Osteoblast (primary cell): ENCODE measurements around the gene ASTN2. TPM values are rescaled to one million over a fixed set of nuclear protein-coding genes. Genes with fewer than 3 reads are reported as not detected.
A peak's percentile ranks its signal among the peaks of the same experiment; 100 is the strongest.

ENCODE experiments used
- DNase-seq: peaks from one replicate; pipeline ENCODE4 v3.0.0; 2011; ENCODE audit warnings: low spot score, mixed read lengths; ENCODE audit not compliant: insufficient read length; ENCODE audit errors: missing footprints
- H2AFZ ChIP-seq: 2 replicates; pipeline ENCODE4 v1.6.0; 2011; ENCODE audit warnings: mild to moderate bottlenecking, low read length
- H3K27ac ChIP-seq: 2 replicates; pipeline ENCODE4 v1.5.1; 2011; ENCODE audit warnings: mild to moderate bottlenecking, low read depth, low read length, moderate library complexity
- H3K27me3 ChIP-seq: 2 replicates; pipeline ENCODE4 v1.6.0; 2012; ENCODE audit warnings: mild to moderate bottlenecking, control low read depth, inconsistent platforms, low read length, moderate library complexity; ENCODE audit not compliant: insufficient read depth
- H3K36me3 ChIP-seq: 2 replicates; pipeline ENCODE4 v1.5.1; 2011; ENCODE audit warnings: mild to moderate bottlenecking, low read length, control low read depth, moderate library complexity; ENCODE audit not compliant: insufficient read depth
- H3K4me1 ChIP-seq: 2 replicates; pipeline ENCODE4 v1.5.1; 2011; ENCODE audit warnings: mild to moderate bottlenecking, low read length, control low read depth, moderate library complexity; ENCODE audit not compliant: insufficient read depth
- H3K4me2 ChIP-seq: 2 replicates; pipeline ENCODE4 v1.6.0; 2011; ENCODE audit warnings: mild to moderate bottlenecking, low read length; ENCODE audit not compliant: insufficient read depth
- H3K4me3 ChIP-seq: fragments of 200-600 bp; sonication (generic); 3 replicates; pipeline ENCODE4 v1.5.1; 2012; ENCODE audit warnings: mild to moderate bottlenecking, low read length, inconsistent platforms; ENCODE audit not compliant: insufficient read depth
- H3K79me2 ChIP-seq: 2 replicates; pipeline ENCODE4 v1.6.0; 2012; ENCODE audit warnings: mild to moderate bottlenecking, low read length, control low read depth, inconsistent platforms; ENCODE audit not compliant: insufficient read depth
- H3K9me3 ChIP-seq: 2 replicates; pipeline ENCODE4 v1.5.1; 2011; ENCODE audit warnings: low read depth, low read length, control low read depth
- H4K20me1 ChIP-seq: 2 replicates; pipeline ENCODE4 v1.6.0; 2012; ENCODE audit warnings: mild to moderate bottlenecking, low read length, control low read depth; ENCODE audit not compliant: insufficient read depth
- total RNA-seq: library from RNA; depleted of rRNA; stranded (reverse); fragments of >200 nt; gene quantifications from 2 replicates; pipeline ENCODE4 v1.2.3, GENCODE V29; 2012
- TF ChIP-seq, protein P1 (sequence below): IDR thresholded peaks from 2 replicates; pipeline ENCODE4 v1.5.1; 2011; ENCODE audit warnings: mild to moderate bottlenecking, low read depth, low read length, moderate library complexity; ENCODE audit errors: extremely low read depth

Gene ASTN2
- total RNA-seq, 1 donor = 4.7 TPM

- no peaks in the 10 kb centered on the region for H3K9me3 ChIP-seq
- H3K4me2 ChIP-seq = peak overlapping the region; percentile 98
- no peak for DNase-seq
- no peaks in the 10 kb centered on the region for H3K27me3 ChIP-seq
- no peak overlapping the region for H2AFZ ChIP-seq
- no peak overlapping the region for H3K4me3 ChIP-seq
- peaks cover 43% of the 10 kb centered on the region for H4K20me1 ChIP-seq
- H3K27ac ChIP-seq = peak overlapping the region; percentile 9
- peaks cover 4% of the 10 kb centered on the region for H3K36me3 ChIP-seq
- H3K79me2 ChIP-seq = peaks cover 75% of the 10 kb centered on the region
- peaks cover 46% of the 10 kb centered on the region for H3K4me1 ChIP-seq
- TF ChIP-seq, protein P1, sequence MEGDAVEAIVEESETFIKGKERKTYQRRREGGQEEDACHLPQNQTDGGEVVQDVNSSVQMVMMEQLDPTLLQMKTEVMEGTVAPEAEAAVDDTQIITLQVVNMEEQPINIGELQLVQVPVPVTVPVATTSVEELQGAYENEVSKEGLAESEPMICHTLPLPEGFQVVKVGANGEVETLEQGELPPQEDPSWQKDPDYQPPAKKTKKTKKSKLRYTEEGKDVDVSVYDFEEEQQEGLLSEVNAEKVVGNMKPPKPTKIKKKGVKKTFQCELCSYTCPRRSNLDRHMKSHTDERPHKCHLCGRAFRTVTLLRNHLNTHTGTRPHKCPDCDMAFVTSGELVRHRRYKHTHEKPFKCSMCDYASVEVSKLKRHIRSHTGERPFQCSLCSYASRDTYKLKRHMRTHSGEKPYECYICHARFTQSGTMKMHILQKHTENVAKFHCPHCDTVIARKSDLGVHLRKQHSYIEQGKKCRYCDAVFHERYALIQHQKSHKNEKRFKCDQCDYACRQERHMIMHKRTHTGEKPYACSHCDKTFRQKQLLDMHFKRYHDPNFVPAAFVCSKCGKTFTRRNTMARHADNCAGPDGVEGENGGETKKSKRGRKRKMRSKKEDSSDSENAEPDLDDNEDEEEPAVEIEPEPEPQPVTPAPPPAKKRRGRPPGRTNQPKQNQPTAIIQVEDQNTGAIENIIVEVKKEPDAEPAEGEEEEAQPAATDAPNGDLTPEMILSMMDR = no peak
Measured at GRCh38 chr9:116689486-116690032, 725.3 kb downstream of the ASTN2 start.

- peaks cover 41% of the 10 kb centered on the region for H4K20me1 ChIP-seq
Measured at GRCh38 chr9:116688806-116689485, 725.9 kb downstream of the ASTN2 start.

DNA sequence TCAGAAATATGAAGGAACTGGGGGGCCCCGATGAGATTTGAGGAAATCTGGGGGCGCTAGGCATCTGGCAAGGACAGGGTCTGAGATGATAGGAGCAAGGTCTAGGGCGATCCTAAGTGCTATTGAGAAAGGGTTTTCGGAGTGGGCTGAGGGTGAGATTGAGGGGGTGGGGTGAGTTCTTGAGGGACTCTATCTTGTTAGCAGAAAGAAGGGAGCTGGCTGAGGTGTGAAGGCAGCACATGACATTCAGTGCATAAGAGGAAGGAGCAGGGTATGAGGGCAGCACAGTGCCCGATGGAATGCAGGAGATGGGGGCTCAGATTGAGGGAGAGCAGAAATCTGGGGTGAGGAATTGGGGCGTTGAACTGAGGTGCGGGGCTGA lies 727.1 kb downstream of the ASTN2 start:
- Histone ChIP-seq H3K4me3 (peak overlapping the region; percentile 87), H3K4me2 (peak overlapping the region; percentile 98), H3K79me2 (peaks cover 61% of the 10 kb centered on the region), H3K4me1 (peaks cover 31% of the 10 kb centered on the region), H4K20me1 (peaks cover 30% of the 10 kb centered on the region), H3K36me3 (peaks cover 4% of the 10 kb centered on the region), H3K9me3 (peaks cover 2% of the 10 kb centered on the region), H3K27ac (peak overlapping the region; percentile 52), H3K27me3 (no peaks in the 10 kb centered on the region), H2AFZ (peak overlapping the region; percentile 61)
- TF ChIP-seq, protein P1 = no peak
- peak; percentile 73 for DNase-seq

More at GRCh38 chr9:116688806-116689485, 725.9 kb downstream of the ASTN2 start:
- Histone ChIP-seq H3K27ac (peak overlapping the region; percentile 52), H3K27me3 (no peaks in the 10 kb centered on the region), H3K4me1 (peaks cover 43% of the 10 kb centered on the region), H3K9me3 (no peaks in the 10 kb centered on the region), H3K79me2 (peaks cover 71% of the 10 kb centered on the region), H3K4me2 (peak overlapping the region; percentile 98), H3K4me3 (peak overlapping the region; percentile 87), H2AFZ (no peak overlapping the region), H3K36me3 (peaks cover 4% of the 10 kb centered on the region)
- TF ChIP-seq, protein P1 = no peak
- DNase-seq = no peak

DNA sequence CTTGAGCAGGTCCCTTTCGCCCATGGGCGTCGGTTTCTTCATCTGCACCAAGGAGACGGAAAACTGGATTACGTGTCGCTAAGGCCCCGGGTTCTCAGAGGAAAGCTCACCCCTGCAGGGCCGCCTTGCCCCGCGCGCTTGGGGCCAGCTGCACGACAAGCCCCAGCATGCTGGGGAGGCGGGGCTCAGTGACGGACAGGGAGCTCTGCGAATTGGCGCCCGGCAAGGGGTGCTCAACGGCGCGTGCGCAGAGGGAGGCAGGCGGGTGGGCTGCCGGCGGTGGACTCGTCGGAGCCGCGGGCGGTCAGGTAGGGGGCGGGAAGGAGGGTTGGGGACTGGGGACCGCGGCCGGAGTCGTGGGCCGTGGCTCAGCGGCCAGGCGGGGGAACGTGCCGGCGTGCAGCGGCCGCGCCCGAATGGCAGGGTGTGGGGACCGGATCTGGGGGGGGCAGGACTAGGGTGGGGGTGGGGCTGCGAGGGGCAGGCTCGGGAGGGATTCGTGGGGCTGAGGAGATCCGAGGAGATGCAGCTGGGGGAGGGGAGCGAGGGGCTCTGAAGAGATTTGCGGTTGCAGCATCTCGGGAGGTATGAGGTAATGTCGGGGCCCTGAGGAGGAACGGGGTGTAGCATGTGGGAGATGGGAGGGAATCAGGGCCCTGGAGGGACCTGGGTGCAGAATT lies 727.6 kb downstream of the ASTN2 start, which contains the start of gene TRIM32:
Gene TRIM32, plus strand, starts transcription at position 232 of the 680 bp plus-strand sequence. CDS start 10,438 bp downstream, outside the sequence.
- H3K27ac ChIP-seq = peak within 1 kb of the TSS; percentile 64
- H3K4me3 ChIP-seq = peak within 1 kb of the TSS; percentile 87
- peak within 1 kb of the TSS; percentile 98 for H2AFZ ChIP-seq
- peaks cover 2% of the 10 kb centered on the region for H3K9me3 ChIP-seq
- DNase-seq = peak; percentile 97
- peaks cover 56% of the 10 kb centered on the region for H3K79me2 ChIP-seq
- no peaks in the 10 kb centered on the region for H3K27me3 ChIP-seq
- peak within 1 kb of the TSS; percentile 98 for H3K4me2 ChIP-seq
- H4K20me1 ChIP-seq = peaks cover 24% of the 10 kb centered on the region
- TF ChIP-seq, protein P1 = no peak
- no peaks in the 10 kb centered on the region for H3K36me3 ChIP-seq
- H3K4me1 ChIP-seq = peaks cover 27% of the 10 kb centered on the region
